GM21447 (cell line): ENCODE results near the gene EFHB.
"Not testable (repeated sequence)": the region's sequence is repeated elsewhere in the genome, so short reads cannot be mapped to it uniquely, and the experiment has no call there.

ENCODE experiments used
- ATAC-seq: cut with Tn5 transposase; IDR thresholded peaks from one replicate; pipeline ENCODE4 v1.9.1; 2021; ENCODE audit not compliant: unreplicated experiment

EFHB gene

DNA sequence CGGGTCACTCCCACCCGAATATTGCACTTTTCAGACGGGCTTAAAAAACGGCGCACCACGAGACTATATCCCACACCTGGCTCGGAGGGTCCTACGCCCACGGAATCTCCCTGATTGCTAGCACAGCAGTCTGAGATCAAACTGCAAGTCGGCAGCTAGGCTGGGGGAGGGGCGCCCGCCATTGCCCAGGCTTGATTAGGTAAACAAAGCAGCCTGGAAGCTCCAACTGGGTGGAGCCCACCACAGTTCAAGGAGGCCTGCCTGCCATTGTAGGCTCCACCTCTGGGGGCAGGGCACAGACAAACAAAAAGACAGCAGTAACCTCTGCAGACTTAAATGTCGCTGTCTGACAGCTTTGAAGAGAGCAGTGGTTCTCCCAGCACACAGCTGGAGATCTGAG lies 78.7 kb downstream of the EFHB start:
- ATAC-seq: not testable (repeated sequence)

DNA sequence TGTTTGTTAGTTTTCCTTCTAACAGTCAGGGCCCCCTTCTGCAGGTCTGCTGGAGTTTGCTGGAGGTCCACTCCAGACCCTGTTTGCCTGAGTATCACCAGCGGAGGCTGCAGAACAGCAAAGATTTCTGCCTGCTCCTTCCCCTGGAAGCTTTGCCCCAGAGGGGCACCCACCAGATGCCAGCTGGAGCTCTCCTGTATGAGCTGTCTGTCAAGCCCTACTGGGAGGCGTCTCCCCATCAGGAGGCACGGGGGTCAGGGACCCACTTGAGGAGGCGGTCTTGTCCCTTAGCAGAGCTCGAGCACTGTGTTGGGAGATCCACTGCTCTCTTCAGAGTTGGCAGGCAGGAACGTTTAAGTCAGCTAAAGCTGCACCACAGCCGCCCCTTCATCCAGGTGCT lies 87.4 kb downstream of the EFHB start:
- ATAC-seq: not testable (repeated sequence)
